ENCODE data around the gene DACT2.
A peak's percentile ranks its signal among the peaks of the same experiment; 100 is the strongest.
"Not testable (repeated sequence)": the region's sequence is repeated elsewhere in the genome, so short reads cannot be mapped to it uniquely, and the experiment has no call there.

DACT2 gene

DNA sequence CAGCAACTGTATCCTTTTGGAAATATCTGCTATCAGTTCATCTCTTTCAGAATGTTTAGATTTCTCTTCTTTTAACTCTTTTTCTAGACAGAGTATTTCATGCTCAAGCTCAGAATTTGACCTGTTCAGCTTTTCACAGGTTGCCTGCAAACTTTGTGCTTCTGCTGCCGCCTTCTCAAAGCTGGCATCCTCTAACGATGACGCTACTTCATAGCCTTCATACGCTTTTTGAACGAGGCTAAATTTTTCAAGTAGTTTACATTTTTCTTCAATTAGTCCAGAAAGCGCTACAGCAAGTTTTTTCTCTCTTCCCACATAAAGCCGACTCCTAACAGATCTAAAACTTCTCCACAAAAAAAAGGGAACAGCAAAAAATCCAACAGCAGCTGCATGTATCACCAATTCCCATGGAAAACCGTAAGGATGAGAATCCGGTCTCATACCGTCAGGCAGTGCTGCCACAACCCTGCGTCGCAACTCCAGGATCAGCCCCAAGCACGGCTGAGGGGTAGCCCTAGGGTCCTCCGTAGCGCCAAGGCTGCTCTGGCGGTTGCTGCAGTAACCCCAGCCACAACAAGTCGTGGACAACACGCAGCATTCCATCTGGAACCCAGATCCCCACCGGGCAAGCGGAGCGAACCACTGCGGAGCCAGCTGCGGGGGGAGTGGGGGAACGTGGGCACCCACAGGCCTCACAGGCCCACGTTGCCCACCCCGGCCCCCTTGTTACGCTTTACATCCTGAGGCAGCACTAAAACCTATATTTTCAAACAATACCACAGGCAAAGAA, 30.6 kb downstream of the DACT2 start:
- H3K27me3 ChIP-seq (ENCODE audit: insufficient read depth, low read length, poor library complexity), result no peaks in the 10 kb centered on the region
- no peaks in the 10 kb centered on the region for H3K79me1 ChIP-seq (ENCODE audit: low read length)
- no peak overlapping the region for H3K4ac ChIP-seq (ENCODE audit: low read depth, low read length)
- H2BK15ac ChIP-seq (replicated peaks; ENCODE audit: low read depth), result no peak overlapping the region
- no peak overlapping the region for H3K18ac ChIP-seq (ENCODE audit: low read length)
- H3K4me2 ChIP-seq (ENCODE audit: low read length), result no peak overlapping the region
- no peaks in the 10 kb centered on the region for H3K36me3 ChIP-seq (ENCODE audit: control insufficient read depth, insufficient read depth, low read length)
- H2BK5ac ChIP-seq (ENCODE audit: low read length), result no peak overlapping the region
- no peak overlapping the region for H4K5ac ChIP-seq (ENCODE audit: low read length)
- no peak overlapping the region for H3K23ac ChIP-seq (ENCODE audit: low read length)
- H4K8ac ChIP-seq (ENCODE audit: low read depth, low read length), result no peak overlapping the region
- no peak overlapping the region for H2AK5ac ChIP-seq (ENCODE audit: low read length)
- H3K4me3 ChIP-seq (ENCODE audit: low read length), result no peak overlapping the region
- DNase-seq, result no peak
- no CpG with 5 or more reads among the region's 27 CpGs for WGBS (ENCODE audit: extremely low coverage, insufficient coverage, low lambda C conversion rate)
- no peak overlapping the region for H3K27ac ChIP-seq (ENCODE audit: low read depth, low read length)
- H3K79me2 ChIP-seq (ENCODE audit: control insufficient read depth, insufficient read depth, low read length), result no peaks in the 10 kb centered on the region
- no peak overlapping the region for H2BK120ac ChIP-seq (ENCODE audit: low read depth, low read length)
- H3K56ac ChIP-seq (ENCODE audit: low read length), result no peak overlapping the region
- H3K9ac ChIP-seq (ENCODE audit: low read length), result no peak overlapping the region
- H3K4me1 ChIP-seq (ENCODE audit: control insufficient read depth, low read depth, low read length), result no peaks in the 10 kb centered on the region

DNA sequence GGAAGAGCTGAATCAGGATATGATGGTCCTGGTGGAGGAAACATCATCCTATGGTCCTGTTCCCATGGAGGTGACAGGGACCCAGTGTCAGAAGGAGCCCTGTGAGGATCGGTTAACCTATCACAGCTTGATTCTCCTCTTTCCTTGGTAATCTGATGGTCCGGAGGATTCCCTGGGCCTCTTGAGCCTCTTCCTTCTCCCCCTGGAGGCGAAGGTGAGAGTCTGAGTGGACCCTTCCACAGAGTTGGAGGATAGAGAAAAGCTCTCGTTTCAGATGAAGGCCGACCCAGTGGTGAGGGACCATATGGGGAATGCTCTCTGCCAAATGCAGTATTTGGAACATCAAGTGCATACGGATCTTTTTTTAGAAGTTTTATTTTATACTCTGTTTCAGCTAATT, 32.1 kb downstream of the DACT2 start:
- not testable (repeated sequence) for H3K4me2 ChIP-seq (ENCODE audit: low read length); H2BK5ac ChIP-seq (ENCODE audit: low read length); H3K79me2 ChIP-seq (ENCODE audit: control insufficient read depth, insufficient read depth, low read length); H3K36me3 ChIP-seq (ENCODE audit: control insufficient read depth, insufficient read depth, low read length); H2BK120ac ChIP-seq (ENCODE audit: low read depth, low read length); H2BK15ac ChIP-seq (replicated peaks; ENCODE audit: low read depth); H3K4me1 ChIP-seq (ENCODE audit: control insufficient read depth, low read depth, low read length); H3K4ac ChIP-seq (ENCODE audit: low read depth, low read length); H3K23ac ChIP-seq (ENCODE audit: low read length); H3K27me3 ChIP-seq (ENCODE audit: insufficient read depth, low read length, poor library complexity); H4K8ac ChIP-seq (ENCODE audit: low read depth, low read length); H4K5ac ChIP-seq (ENCODE audit: low read length); H3K4me3 ChIP-seq (ENCODE audit: low read length); H3K18ac ChIP-seq (ENCODE audit: low read length); H3K56ac ChIP-seq (ENCODE audit: low read length); H3K27ac ChIP-seq (ENCODE audit: low read depth, low read length); H3K79me1 ChIP-seq (ENCODE audit: low read length); H2AK5ac ChIP-seq (ENCODE audit: low read length); H3K9ac ChIP-seq (ENCODE audit: low read length)
- peak; percentile 56 for DNase-seq
- no CpG with 5 or more reads among the region's 6 CpGs for WGBS (ENCODE audit: extremely low coverage, insufficient coverage, low lambda C conversion rate)

DNA sequence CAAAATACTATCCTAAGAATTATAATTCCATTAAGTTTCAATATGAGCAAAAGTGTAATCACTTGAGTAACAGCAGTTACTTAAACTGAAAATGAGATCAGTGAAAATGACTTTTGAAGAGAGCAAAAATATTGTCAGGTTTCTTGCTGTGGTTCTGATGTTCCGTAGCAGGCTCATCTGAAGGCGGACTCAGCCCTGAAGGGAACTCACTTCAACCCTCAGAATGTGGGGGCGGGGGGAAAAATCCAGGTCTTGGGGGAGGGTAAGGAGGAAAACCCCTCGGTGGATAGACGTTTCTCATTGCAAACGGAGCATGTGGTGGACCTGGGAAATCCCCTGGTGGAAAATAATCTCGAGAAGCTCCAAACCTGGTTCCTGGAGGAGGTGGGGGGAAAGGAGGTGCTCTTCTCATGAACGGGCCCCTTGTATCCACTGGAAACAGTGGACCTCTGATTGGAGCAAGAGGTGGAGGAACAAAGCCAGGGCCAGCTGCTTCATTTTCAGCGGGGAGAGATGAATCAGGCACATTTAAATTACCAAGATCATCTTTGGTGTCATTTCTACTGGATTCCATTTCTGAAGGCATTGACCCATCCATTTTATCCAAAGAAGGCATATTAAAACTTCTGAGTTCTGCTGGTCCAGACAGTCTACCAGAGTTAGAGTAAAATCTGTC, 32.7 kb downstream of the DACT2 start:
- H2BK15ac ChIP-seq (replicated peaks; ENCODE audit: low read depth); H2BK120ac ChIP-seq (ENCODE audit: low read depth, low read length); H2BK5ac ChIP-seq (ENCODE audit: low read length); H3K4ac ChIP-seq (ENCODE audit: low read depth, low read length); H4K5ac ChIP-seq (ENCODE audit: low read length); H3K9ac ChIP-seq (ENCODE audit: low read length); H3K27ac ChIP-seq (ENCODE audit: low read depth, low read length); H3K4me1 ChIP-seq (ENCODE audit: control insufficient read depth, low read depth, low read length); H3K23ac ChIP-seq (ENCODE audit: low read length); H3K4me3 ChIP-seq (ENCODE audit: low read length); H3K56ac ChIP-seq (ENCODE audit: low read length); H4K8ac ChIP-seq (ENCODE audit: low read depth, low read length); H3K18ac ChIP-seq (ENCODE audit: low read length); H3K79me1 ChIP-seq (ENCODE audit: low read length); DNase-seq; H2AK5ac ChIP-seq (ENCODE audit: low read length); H3K4me2 ChIP-seq (ENCODE audit: low read length); H3K27me3 ChIP-seq (ENCODE audit: insufficient read depth, low read length, poor library complexity); H3K36me3 ChIP-seq (ENCODE audit: control insufficient read depth, insufficient read depth, low read length); H3K79me2 ChIP-seq (ENCODE audit: control insufficient read depth, insufficient read depth, low read length): not testable (repeated sequence)
- WGBS (ENCODE audit: extremely low coverage, insufficient coverage, low lambda C conversion rate), result no CpG with 5 or more reads among the region's 9 CpGs

DNA sequence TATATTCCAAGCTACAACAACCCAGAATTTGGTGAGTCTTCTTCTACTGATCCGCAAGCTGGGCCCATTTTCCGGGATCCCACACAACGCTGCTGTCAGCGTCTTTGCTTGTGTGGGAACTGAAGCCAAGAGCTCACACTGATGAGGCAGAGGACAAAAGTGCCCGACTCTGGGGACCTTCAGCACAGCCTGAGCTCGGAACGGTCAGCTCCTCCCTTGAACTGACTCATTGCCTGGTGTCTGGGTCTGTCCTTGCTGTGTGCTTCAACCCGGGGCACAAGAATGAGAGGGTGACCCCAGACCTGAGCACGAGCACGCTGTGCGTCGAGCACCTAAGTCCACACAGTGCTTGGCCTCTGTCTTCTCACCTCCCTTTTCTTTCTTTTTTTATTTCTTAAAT, 33.5 kb downstream of the DACT2 start:
- Histone ChIP-seq H2BK5ac (ENCODE audit: low read length) (no peak overlapping the region), H3K4ac (ENCODE audit: low read depth, low read length) (no peak overlapping the region), H3K9ac (ENCODE audit: low read length) (no peak overlapping the region), H3K36me3 (ENCODE audit: control insufficient read depth, insufficient read depth, low read length) (no peaks in the 10 kb centered on the region), H4K8ac (ENCODE audit: low read depth, low read length) (no peak overlapping the region), H3K23ac (ENCODE audit: low read length) (peak overlapping the region; percentile 85), H3K27me3 (ENCODE audit: insufficient read depth, low read length, poor library complexity) (no peaks in the 10 kb centered on the region), H3K27ac (ENCODE audit: low read depth, low read length) (no peak overlapping the region), H3K79me2 (ENCODE audit: control insufficient read depth, insufficient read depth, low read length) (no peaks in the 10 kb centered on the region), H3K4me3 (ENCODE audit: low read length) (no peak overlapping the region), H3K4me2 (ENCODE audit: low read length) (no peak overlapping the region), H3K4me1 (ENCODE audit: control insufficient read depth, low read depth, low read length) (no peaks in the 10 kb centered on the region), H4K5ac (ENCODE audit: low read length) (no peak overlapping the region), H2AK5ac (ENCODE audit: low read length) (no peak overlapping the region), H3K79me1 (ENCODE audit: low read length) (no peaks in the 10 kb centered on the region), H2BK120ac (ENCODE audit: low read depth, low read length) (no peak overlapping the region), H2BK15ac (replicated peaks; ENCODE audit: low read depth) (no peak overlapping the region), H3K56ac (ENCODE audit: low read length) (no peak overlapping the region), H3K18ac (ENCODE audit: low read length) (no peak overlapping the region)
- no peak for DNase-seq
- no CpG with 5 or more reads among the region's 12 CpGs for WGBS (ENCODE audit: extremely low coverage, insufficient coverage, low lambda C conversion rate)

DNA sequence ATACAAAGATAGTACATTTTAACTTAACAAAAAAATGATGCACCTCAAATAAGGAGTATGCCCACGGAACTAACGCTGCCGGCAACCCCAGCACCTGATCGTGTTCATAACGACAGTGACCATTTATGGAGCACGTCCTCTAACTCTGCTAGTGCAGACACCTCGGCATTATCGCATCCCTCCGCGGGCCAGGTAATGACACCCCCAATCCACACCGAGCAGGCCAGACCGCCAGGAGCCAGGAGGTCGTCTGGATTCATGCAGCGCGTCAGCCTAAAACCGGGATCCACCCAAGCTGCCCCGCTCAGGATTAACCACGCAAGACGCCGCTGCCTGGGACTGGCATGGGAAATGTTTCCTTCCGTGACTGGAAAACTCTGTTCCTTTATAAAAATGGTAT, 34.1 kb downstream of the DACT2 start:
- Histone ChIP-seq H3K36me3 (ENCODE audit: control insufficient read depth, insufficient read depth, low read length) (no peaks in the 10 kb centered on the region), H2AK5ac (ENCODE audit: low read length) (no peak overlapping the region), H3K4me2 (ENCODE audit: low read length) (no peak overlapping the region), H2BK5ac (ENCODE audit: low read length) (no peak overlapping the region), H2BK15ac (replicated peaks; ENCODE audit: low read depth) (no peak overlapping the region), H3K18ac (ENCODE audit: low read length) (no peak overlapping the region), H3K4me1 (ENCODE audit: control insufficient read depth, low read depth, low read length) (no peaks in the 10 kb centered on the region), H2BK120ac (ENCODE audit: low read depth, low read length) (no peak overlapping the region), H3K79me2 (ENCODE audit: control insufficient read depth, insufficient read depth, low read length) (no peaks in the 10 kb centered on the region), H4K8ac (ENCODE audit: low read depth, low read length) (no peak overlapping the region), H3K4me3 (ENCODE audit: low read length) (no peak overlapping the region), H3K4ac (ENCODE audit: low read depth, low read length) (no peak overlapping the region), H3K9ac (ENCODE audit: low read length) (no peak overlapping the region), H3K27ac (ENCODE audit: low read depth, low read length) (no peak overlapping the region), H3K27me3 (ENCODE audit: insufficient read depth, low read length, poor library complexity) (no peaks in the 10 kb centered on the region), H3K23ac (ENCODE audit: low read length) (no peak overlapping the region), H3K79me1 (ENCODE audit: low read length) (no peaks in the 10 kb centered on the region), H4K5ac (ENCODE audit: low read length) (no peak overlapping the region), H3K56ac (ENCODE audit: low read length) (no peak overlapping the region)
- DNase-seq, result no peak
- WGBS (ENCODE audit: extremely low coverage, insufficient coverage, low lambda C conversion rate), result no CpG with 5 or more reads among the region's 21 CpGs

Measured in mesendoderm (in vitro differentiated cells).